ENCODE results near the gene TRPM3.

The TRPM3 gene

DNA sequence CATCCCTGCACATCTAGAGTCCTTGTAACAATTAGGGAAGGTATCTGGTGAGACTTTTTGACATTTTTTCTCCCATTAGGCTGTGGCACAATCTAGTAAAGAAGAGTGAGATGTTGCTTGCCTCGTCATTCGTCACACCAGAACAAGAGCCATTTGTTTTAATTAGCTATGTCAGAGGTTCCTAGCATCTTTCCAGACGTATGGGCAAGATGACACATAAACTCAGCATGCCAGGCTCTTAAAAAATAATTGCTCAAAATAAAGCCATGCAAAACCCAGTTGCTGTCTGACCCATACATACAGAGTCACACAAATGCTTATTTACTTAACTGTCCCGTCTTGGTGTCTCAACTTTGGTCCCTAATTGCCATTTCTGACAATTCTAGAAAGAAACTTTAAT is 125.9 kb downstream of the TRPM3 start:
- ATAC-seq, result no peak
- no peak for TF ChIP-seq TOX (CRISPR knock-in tag; IDR thresholded peaks at IDR 0.05; ENCODE audit: borderline replicate concordance)
- no peak for TF ChIP-seq ZNF70 (CRISPR knock-in tag; IDR thresholded peaks at IDR 0.05)
- no peak for TF ChIP-seq ZNF565 (CRISPR knock-in tag; conservative IDR thresholded peaks at IDR 0.05; ENCODE audit: low read depth)
- TF ChIP-seq GLIS3 (CRISPR knock-in tag; IDR thresholded peaks at IDR 0.05), result no peak
- no peak for TF ChIP-seq ZNF8 (CRISPR knock-in tag; IDR thresholded peaks at IDR 0.05)

DNA sequence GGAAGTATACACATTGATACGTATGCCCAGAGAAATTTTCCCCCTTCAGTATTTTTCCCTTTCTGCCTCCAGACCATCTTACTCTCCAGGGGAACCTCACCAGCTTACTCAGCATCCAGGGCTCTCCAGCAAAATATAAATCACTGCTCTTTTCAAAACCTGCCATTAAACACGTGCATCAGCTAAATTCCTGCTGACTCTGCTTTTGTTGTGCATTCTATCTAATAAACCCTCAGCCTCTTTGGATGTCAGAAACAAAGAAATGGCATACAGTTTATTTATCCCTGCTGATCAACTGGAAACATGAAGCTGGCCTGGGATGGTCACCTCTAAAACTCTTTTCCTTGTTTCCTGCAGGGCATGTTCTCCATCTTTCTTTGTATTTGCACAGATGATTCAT is 126.8 kb downstream of the TRPM3 start:
- ATAC-seq, result no peak
- TF ChIP-seq ESRRG (CRISPR knock-in tag; IDR thresholded peaks at IDR 0.05) (no peak), ARNTL (CRISPR knock-in tag; IDR thresholded peaks at IDR 0.05; ENCODE audit: borderline replicate concordance, low read depth) (no peak), SNAI2 (CRISPR knock-in tag; IDR thresholded peaks at IDR 0.05) (no peak), GLIS3 (CRISPR knock-in tag; IDR thresholded peaks at IDR 0.05) (no peak), PPARA (CRISPR knock-in tag; IDR thresholded peaks at IDR 0.05; ENCODE audit: borderline replicate concordance) (no peak), TOX (CRISPR knock-in tag; IDR thresholded peaks at IDR 0.05; ENCODE audit: borderline replicate concordance) (no peak), ISL1 (CRISPR knock-in tag; IDR thresholded peaks at IDR 0.05) (no peak), ZFP30 (CRISPR knock-in tag; IDR thresholded peaks at IDR 0.05) (no peak), ZFP3 (CRISPR knock-in tag; IDR thresholded peaks at IDR 0.05) (no peak), ZNF8 (CRISPR knock-in tag; IDR thresholded peaks at IDR 0.05) (no peak), ZC3H10 (CRISPR knock-in tag; IDR thresholded peaks at IDR 0.05) (no peak)
- TF ChIP-seq, protein P1, sequence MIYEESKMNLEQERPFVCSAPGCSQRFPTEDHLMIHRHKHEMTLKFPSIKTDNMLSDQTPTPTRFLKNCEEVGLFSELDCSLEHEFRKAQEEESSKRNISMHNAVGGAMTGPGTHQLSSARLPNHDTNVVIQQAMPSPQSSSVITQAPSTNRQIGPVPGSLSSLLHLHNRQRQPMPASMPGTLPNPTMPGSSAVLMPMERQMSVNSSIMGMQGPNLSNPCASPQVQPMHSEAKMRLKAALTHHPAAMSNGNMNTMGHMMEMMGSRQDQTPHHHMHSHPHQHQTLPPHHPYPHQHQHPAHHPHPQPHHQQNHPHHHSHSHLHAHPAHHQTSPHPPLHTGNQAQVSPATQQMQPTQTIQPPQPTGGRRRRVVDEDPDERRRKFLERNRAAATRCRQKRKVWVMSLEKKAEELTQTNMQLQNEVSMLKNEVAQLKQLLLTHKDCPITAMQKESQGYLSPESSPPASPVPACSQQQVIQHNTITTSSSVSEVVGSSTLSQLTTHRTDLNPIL (CRISPR knock-in tag; IDR thresholded peaks at IDR 0.05; ENCODE audit: low read depth), result no peak
- TF ChIP-seq, protein P2, sequence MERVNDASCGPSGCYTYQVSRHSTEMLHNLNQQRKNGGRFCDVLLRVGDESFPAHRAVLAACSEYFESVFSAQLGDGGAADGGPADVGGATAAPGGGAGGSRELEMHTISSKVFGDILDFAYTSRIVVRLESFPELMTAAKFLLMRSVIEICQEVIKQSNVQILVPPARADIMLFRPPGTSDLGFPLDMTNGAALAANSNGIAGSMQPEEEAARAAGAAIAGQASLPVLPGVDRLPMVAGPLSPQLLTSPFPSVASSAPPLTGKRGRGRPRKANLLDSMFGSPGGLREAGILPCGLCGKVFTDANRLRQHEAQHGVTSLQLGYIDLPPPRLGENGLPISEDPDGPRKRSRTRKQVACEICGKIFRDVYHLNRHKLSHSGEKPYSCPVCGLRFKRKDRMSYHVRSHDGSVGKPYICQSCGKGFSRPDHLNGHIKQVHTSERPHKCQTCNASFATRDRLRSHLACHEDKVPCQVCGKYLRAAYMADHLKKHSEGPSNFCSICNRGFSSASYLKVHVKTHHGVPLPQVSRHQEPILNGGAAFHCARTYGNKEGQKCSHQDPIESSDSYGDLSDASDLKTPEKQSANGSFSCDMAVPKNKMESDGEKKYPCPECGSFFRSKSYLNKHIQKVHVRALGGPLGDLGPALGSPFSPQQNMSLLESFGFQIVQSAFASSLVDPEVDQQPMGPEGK (CRISPR knock-in tag; IDR thresholded peaks at IDR 0.05; ENCODE audit: borderline replicate concordance), result no peak
- TF ChIP-seq, protein P3, sequence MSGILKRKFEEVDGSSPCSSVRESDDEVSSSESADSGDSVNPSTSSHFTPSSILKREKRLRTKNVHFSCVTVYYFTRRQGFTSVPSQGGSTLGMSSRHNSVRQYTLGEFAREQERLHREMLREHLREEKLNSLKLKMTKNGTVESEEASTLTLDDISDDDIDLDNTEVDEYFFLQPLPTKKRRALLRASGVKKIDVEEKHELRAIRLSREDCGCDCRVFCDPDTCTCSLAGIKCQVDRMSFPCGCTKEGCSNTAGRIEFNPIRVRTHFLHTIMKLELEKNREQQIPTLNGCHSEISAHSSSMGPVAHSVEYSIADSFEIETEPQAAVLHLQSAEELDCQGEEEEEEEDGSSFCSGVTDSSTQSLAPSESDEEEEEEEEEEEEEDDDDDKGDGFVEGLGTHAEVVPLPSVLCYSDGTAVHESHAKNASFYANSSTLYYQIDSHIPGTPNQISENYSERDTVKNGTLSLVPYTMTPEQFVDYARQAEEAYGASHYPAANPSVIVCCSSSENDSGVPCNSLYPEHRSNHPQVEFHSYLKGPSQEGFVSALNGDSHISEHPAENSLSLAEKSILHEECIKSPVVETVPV (CRISPR knock-in tag; IDR thresholded peaks at IDR 0.05), result no peak

DNA sequence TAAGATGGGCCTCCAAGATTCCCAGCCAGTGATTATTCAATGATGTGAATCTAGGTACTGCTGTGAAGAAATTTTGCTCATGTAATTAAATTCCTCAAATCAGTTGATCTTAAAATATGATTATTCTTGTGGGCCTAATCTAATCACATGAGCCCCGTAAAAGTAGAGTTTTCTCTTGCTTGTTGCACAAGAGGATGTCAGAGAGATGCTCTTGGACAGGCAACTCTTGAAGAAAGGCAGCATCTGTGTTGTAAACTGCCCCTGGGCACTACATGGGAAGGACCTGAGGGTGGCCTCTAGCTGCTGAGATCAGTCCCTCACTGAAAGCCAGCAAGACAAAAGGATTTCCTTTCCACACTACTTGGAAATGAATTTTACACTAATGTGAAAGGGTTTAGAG is 132.9 kb downstream of the TRPM3 start:
- TF ChIP-seq TCF4 (CRISPR knock-in tag; IDR thresholded peaks at IDR 0.05; ENCODE audit: borderline replicate concordance), result no peak
- TF ChIP-seq ZFP30 (CRISPR knock-in tag; IDR thresholded peaks at IDR 0.05), result no peak
- TF ChIP-seq, protein P1 (CRISPR knock-in tag; IDR thresholded peaks at IDR 0.05; ENCODE audit: low read depth), result no peak
- TF ChIP-seq GLIS3 (CRISPR knock-in tag; IDR thresholded peaks at IDR 0.05), result no peak
- no peak for TF ChIP-seq BACH2 (CRISPR knock-in tag; IDR thresholded peaks at IDR 0.05; ENCODE audit: borderline replicate concordance)
- TF ChIP-seq ZFP3 (CRISPR knock-in tag; IDR thresholded peaks at IDR 0.05), result no peak
- no peak for TF ChIP-seq ZC3H10 (CRISPR knock-in tag; IDR thresholded peaks at IDR 0.05)
- TF ChIP-seq, protein P4, sequence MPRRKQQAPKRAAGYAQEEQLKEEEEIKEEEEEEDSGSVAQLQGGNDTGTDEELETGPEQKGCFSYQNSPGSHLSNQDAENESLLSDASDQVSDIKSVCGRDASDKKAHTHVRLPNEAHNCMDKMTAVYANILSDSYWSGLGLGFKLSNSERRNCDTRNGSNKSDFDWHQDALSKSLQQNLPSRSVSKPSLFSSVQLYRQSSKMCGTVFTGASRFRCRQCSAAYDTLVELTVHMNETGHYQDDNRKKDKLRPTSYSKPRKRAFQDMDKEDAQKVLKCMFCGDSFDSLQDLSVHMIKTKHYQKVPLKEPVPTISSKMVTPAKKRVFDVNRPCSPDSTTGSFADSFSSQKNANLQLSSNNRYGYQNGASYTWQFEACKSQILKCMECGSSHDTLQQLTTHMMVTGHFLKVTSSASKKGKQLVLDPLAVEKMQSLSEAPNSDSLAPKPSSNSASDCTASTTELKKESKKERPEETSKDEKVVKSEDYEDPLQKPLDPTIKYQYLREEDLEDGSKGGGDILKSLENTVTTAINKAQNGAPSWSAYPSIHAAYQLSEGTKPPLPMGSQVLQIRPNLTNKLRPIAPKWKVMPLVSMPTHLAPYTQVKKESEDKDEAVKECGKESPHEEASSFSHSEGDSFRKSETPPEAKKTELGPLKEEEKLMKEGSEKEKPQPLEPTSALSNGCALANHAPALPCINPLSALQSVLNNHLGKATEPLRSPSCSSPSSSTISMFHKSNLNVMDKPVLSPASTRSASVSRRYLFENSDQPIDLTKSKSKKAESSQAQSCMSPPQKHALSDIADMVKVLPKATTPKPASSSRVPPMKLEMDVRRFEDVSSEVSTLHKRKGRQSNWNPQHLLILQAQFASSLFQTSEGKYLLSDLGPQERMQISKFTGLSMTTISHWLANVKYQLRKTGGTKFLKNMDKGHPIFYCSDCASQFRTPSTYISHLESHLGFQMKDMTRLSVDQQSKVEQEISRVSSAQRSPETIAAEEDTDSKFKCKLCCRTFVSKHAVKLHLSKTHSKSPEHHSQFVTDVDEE (CRISPR knock-in tag; IDR thresholded peaks at IDR 0.05), result no peak
- TF ChIP-seq, protein P3 (CRISPR knock-in tag; IDR thresholded peaks at IDR 0.05), result no peak
- TF ChIP-seq ARNTL (CRISPR knock-in tag; IDR thresholded peaks at IDR 0.05; ENCODE audit: borderline replicate concordance, low read depth), result no peak
- ATAC-seq, result no peak

Data from SK-N-SH treated with all-trans-retinoic acid at 6 μM for 48 hours (cell line).